ENCODE measurements around the gene MAMDC2. TPM values are rescaled to one million over a fixed set of nuclear protein-coding genes. Genes with fewer than 3 reads are reported as not detected.

The MAMDC2 gene
- polyA plus RNA-seq, 1 experiment = 10.4 TPM

GRCh38 chr9:70258692-70259511 lies 215.3 kb downstream of the MAMDC2 start, which contains the start of gene SMC5:
SMC5 (plus strand) TSS chr9:70258978; CDS start chr9:70259079, 101 bp downstream.
- POLR2A ChIA-PET = interaction anchor here (0.7 kb wide), 1 partner anchor 10 kb away, joined by 3 read pairs; no protein-coding TSS in a partner anchor
- H3K27me3 ChIP-seq (ENCODE audit: control insufficient read depth, insufficient read depth, low read length) = no peaks in the 10 kb centered on the region
- H3K9me3 ChIP-seq (ENCODE audit: control insufficient read depth, insufficient read depth, low read length) = peaks cover 5% of the 10 kb centered on the region; the same call in 1 of the 2 replicates
- DNase-seq (ENCODE audit: low read depth, low spot score) = peak; percentile 82
- CTCF ChIA-PET = interaction anchor here (1.3 kb wide), 1 partner anchor 343 kb away, joined by 6 read pairs; no protein-coding TSS in a partner anchor
- TF ChIP-seq, protein P1, sequence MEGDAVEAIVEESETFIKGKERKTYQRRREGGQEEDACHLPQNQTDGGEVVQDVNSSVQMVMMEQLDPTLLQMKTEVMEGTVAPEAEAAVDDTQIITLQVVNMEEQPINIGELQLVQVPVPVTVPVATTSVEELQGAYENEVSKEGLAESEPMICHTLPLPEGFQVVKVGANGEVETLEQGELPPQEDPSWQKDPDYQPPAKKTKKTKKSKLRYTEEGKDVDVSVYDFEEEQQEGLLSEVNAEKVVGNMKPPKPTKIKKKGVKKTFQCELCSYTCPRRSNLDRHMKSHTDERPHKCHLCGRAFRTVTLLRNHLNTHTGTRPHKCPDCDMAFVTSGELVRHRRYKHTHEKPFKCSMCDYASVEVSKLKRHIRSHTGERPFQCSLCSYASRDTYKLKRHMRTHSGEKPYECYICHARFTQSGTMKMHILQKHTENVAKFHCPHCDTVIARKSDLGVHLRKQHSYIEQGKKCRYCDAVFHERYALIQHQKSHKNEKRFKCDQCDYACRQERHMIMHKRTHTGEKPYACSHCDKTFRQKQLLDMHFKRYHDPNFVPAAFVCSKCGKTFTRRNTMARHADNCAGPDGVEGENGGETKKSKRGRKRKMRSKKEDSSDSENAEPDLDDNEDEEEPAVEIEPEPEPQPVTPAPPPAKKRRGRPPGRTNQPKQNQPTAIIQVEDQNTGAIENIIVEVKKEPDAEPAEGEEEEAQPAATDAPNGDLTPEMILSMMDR (IDR thresholded peaks at IDR 0.05; ENCODE audit: low read depth, low read length) = no peak
- peak within 1 kb of the TSS; percentile 85 for H3K4me3 ChIP-seq (ENCODE audit: low read depth, low read length)
- peak within 1 kb of the TSS; percentile 98 for H3K27ac ChIP-seq (ENCODE audit: low read depth, low read length)

- Histone ChIP-seq H3K9me3 (ENCODE audit: control insufficient read depth, insufficient read depth, low read length) (peaks cover 5% of the 10 kb centered on the region; the same call in 1 of the 2 replicates), H3K27ac (ENCODE audit: low read depth, low read length) (peak overlapping the region; percentile 95), H3K27me3 (ENCODE audit: control insufficient read depth, insufficient read depth, low read length) (no peaks in the 10 kb centered on the region), H3K4me3 (ENCODE audit: low read depth, low read length) (peak overlapping the region; percentile 85)
- no peak for DNase-seq (ENCODE audit: low read depth, low spot score)
- CTCF ChIA-PET = no interaction called here
- POLR2A ChIA-PET = no interaction called here
- TF ChIP-seq, protein P1 (IDR thresholded peaks at IDR 0.05; ENCODE audit: low read depth, low read length) = no peak
Measured at GRCh38 chr9:70259512-70259802, 215.8 kb downstream of the MAMDC2 start.

DNA sequence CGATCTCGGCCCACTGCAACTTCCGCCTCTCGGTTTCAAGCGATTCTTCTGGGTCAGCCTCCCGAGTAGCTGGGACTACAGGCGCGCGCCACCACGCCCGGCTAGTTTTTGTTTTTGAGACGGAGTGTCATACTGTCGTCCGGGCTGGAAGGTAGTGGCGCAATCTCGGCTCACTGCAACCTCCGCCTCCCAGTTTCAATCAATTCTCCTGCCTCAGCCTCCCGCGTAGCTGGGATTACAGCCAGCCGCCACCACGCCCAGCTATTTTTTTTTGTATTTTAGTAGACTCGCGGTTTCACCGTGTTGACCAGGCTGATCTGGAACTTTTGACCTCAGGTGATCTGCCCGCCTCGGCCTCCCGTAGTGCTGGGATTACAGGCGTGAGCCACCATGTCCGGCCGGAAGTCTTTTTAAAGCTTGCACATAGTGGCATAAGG lies 216.4 kb downstream of the MAMDC2 start:
- Histone ChIP-seq H3K27me3 (ENCODE audit: control insufficient read depth, insufficient read depth, low read length) (no peaks in the 10 kb centered on the region), H3K27ac (ENCODE audit: low read depth, low read length) (no peak overlapping the region), H3K9me3 (ENCODE audit: control insufficient read depth, insufficient read depth, low read length) (peaks cover 5% of the 10 kb centered on the region; the same call in 1 of the 2 replicates), H3K4me3 (ENCODE audit: low read depth, low read length) (peak overlapping the region; percentile 85)
- CTCF ChIA-PET = no interaction called here
- TF ChIP-seq, protein P1 (IDR thresholded peaks at IDR 0.05; ENCODE audit: low read depth, low read length) = no peak
- POLR2A ChIA-PET = interaction anchor here (0.6 kb wide), 1 partner anchor 284 kb away, joined by 8 read pairs; no protein-coding TSS in a partner anchor
- DNase-seq (ENCODE audit: low read depth, low spot score) = no peak

DNA sequence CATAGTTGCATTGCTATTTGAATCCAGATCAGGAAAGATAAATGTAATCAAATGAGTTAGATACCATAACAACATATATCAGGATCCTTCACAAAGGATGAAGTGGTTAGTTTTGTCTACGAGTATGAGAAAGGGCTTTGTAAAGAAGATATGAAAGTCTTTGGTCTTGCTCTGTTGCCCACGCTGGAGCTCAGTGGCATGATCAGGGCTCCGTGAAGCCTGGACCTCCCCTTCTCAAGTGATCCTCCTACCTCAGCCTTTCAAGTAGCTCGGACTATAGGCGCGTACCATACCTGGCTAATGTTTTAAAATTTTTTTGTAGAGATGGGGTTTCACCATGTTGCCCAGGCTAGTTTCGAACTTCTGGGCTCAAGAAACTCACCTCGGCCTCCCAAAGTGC lies 217.0 kb downstream of the MAMDC2 start:
- H3K4me3 ChIP-seq (ENCODE audit: low read depth, low read length) = peak overlapping the region; percentile 36
- H3K27me3 ChIP-seq (ENCODE audit: control insufficient read depth, insufficient read depth, low read length) = no peaks in the 10 kb centered on the region
- no peak for DNase-seq (ENCODE audit: low read depth, low spot score)
- H3K9me3 ChIP-seq (ENCODE audit: control insufficient read depth, insufficient read depth, low read length) = peaks cover 5% of the 10 kb centered on the region; the same call in 1 of the 2 replicates
- H3K27ac ChIP-seq (ENCODE audit: low read depth, low read length) = no peak overlapping the region
- ChIA-PET CTCF (no interaction called here), POLR2A (interaction anchor here (0.6 kb wide), 1 partner anchor 285 kb away, joined by 8 read pairs; no protein-coding TSS in a partner anchor)
- TF ChIP-seq, protein P1 (IDR thresholded peaks at IDR 0.05; ENCODE audit: low read depth, low read length) = no peak
